ENCODE measurements around the gene VMAC. TPM values are rescaled to one million over a fixed set of nuclear protein-coding genes. Genes with fewer than 3 reads are reported as not detected.

VMAC gene
- total RNA-seq, 1 experiment from 2014 or later = 7.1 TPM

GRCh38 chr19:5896365-5897076, 8.2 kb upstream of the VMAC start:
- Histone ChIP-seq H3K4me1 (replicated peaks; ENCODE audit: insufficient read depth) (no peaks in the 10 kb centered on the region), H3K9me3 (ENCODE audit: insufficient read depth, low read depth) (no peaks in the 10 kb centered on the region), H3K36me3 (ENCODE audit: low read depth) (no peaks in the 10 kb centered on the region), H3K4me2 (no peak overlapping the region), H3F3A (ENCODE audit: insufficient read depth, low read depth) (no peaks in the 10 kb centered on the region; the same call in 1 of the 2 replicates), H3K4me3 (no peak overlapping the region), H2AFZ (no peak overlapping the region), H3K9me2 (ENCODE audit: insufficient read depth) (no peaks in the 10 kb centered on the region), H4K20me1 (ENCODE audit: insufficient read depth) (peaks cover 23% of the 10 kb centered on the region), H3K27me3 (ENCODE audit: insufficient read depth, low read depth) (no peaks in the 10 kb centered on the region), H3K79me2 (ENCODE audit: low read depth) (peaks cover 20% of the 10 kb centered on the region), H3K27ac (no peak overlapping the region)
- POLR2A ChIA-PET (ENCODE audit: unreplicated experiment) = no interaction called here
- no peak for TF ChIP-seq EZH2 (IDR thresholded peaks at IDR 0.05; ENCODE audit: low read depth)
- TF ChIP-seq, protein P1, sequence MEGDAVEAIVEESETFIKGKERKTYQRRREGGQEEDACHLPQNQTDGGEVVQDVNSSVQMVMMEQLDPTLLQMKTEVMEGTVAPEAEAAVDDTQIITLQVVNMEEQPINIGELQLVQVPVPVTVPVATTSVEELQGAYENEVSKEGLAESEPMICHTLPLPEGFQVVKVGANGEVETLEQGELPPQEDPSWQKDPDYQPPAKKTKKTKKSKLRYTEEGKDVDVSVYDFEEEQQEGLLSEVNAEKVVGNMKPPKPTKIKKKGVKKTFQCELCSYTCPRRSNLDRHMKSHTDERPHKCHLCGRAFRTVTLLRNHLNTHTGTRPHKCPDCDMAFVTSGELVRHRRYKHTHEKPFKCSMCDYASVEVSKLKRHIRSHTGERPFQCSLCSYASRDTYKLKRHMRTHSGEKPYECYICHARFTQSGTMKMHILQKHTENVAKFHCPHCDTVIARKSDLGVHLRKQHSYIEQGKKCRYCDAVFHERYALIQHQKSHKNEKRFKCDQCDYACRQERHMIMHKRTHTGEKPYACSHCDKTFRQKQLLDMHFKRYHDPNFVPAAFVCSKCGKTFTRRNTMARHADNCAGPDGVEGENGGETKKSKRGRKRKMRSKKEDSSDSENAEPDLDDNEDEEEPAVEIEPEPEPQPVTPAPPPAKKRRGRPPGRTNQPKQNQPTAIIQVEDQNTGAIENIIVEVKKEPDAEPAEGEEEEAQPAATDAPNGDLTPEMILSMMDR (conservative IDR thresholded peaks at IDR 0.05) = no peak
- CTCF ChIA-PET = no interaction called here
- intact Hi-C loops (cut with micrococcal nuclease; ENCODE audit: unreplicated experiment) = no loop called here
- no peak for DNase-seq
- no TSS peak for BruUV-seq (replicated peaks)

GRCh38 chr19:5897189-5897969, 7.3 kb upstream of the VMAC start:
- H3K79me2 ChIP-seq (ENCODE audit: low read depth) = peaks cover 28% of the 10 kb centered on the region
- ChIA-PET POLR2A (ENCODE audit: unreplicated experiment) (no interaction called here), CTCF (interaction anchor here (0.6 kb wide), 1 partner anchor 95 kb away, joined by 8 read pairs; no protein-coding TSS in a partner anchor)
- intact Hi-C loops (cut with micrococcal nuclease; ENCODE audit: unreplicated experiment) = no loop called here
- H3K27me3 ChIP-seq (ENCODE audit: insufficient read depth, low read depth) = no peaks in the 10 kb centered on the region
- no peak overlapping the region for H3K4me2 ChIP-seq
- peaks cover 23% of the 10 kb centered on the region for H4K20me1 ChIP-seq (ENCODE audit: insufficient read depth)
- peaks cover 4% of the 10 kb centered on the region; the same call in 1 of the 2 replicates for H3K4me1 ChIP-seq (replicated peaks; ENCODE audit: insufficient read depth)
- H3K27ac ChIP-seq = no peak overlapping the region
- no peaks in the 10 kb centered on the region for H3K9me2 ChIP-seq (ENCODE audit: insufficient read depth)
- TF ChIP-seq EZH2 (IDR thresholded peaks at IDR 0.05; ENCODE audit: low read depth) = no peak
- TF ChIP-seq, protein P1 (conservative IDR thresholded peaks at IDR 0.05) = no peak
- no peak for DNase-seq
- H2AFZ ChIP-seq = no peak overlapping the region
- no TSS peak for BruUV-seq (replicated peaks)
- no peaks in the 10 kb centered on the region; the same call in 1 of the 2 replicates for H3F3A ChIP-seq (ENCODE audit: insufficient read depth, low read depth)
- no peaks in the 10 kb centered on the region for H3K9me3 ChIP-seq (ENCODE audit: insufficient read depth, low read depth)
- no peaks in the 10 kb centered on the region for H3K36me3 ChIP-seq (ENCODE audit: low read depth)
- no peak overlapping the region for H3K4me3 ChIP-seq

- no peaks in the 10 kb centered on the region for H3F3A ChIP-seq (ENCODE audit: insufficient read depth, low read depth)
- no peak overlapping the region for H2AFZ ChIP-seq
- ChIA-PET CTCF (no interaction called here), POLR2A (ENCODE audit: unreplicated experiment) (no interaction called here)
- BruUV-seq (replicated peaks) = no TSS peak
- no peaks in the 10 kb centered on the region for H3K27me3 ChIP-seq (ENCODE audit: insufficient read depth, low read depth)
- no peak overlapping the region for H3K4me2 ChIP-seq
- peaks cover 7% of the 10 kb centered on the region; the same call in 1 of the 2 replicates for H3K4me1 ChIP-seq (replicated peaks; ENCODE audit: insufficient read depth)
- no peaks in the 10 kb centered on the region for H3K9me2 ChIP-seq (ENCODE audit: insufficient read depth)
- H3K9me3 ChIP-seq (ENCODE audit: insufficient read depth, low read depth) = no peaks in the 10 kb centered on the region
- DNase-seq = no peak
- intact Hi-C loops (cut with micrococcal nuclease; ENCODE audit: unreplicated experiment) = no loop called here
- no peaks in the 10 kb centered on the region for H3K36me3 ChIP-seq (ENCODE audit: low read depth)
- H4K20me1 ChIP-seq (ENCODE audit: insufficient read depth) = peaks cover 23% of the 10 kb centered on the region
- H3K79me2 ChIP-seq (ENCODE audit: low read depth) = peaks cover 39% of the 10 kb centered on the region
- H3K4me3 ChIP-seq = no peak overlapping the region
- no peak for TF ChIP-seq EZH2 (IDR thresholded peaks at IDR 0.05; ENCODE audit: low read depth)
- TF ChIP-seq, protein P1 (conservative IDR thresholded peaks at IDR 0.05) = no peak
- no peak overlapping the region for H3K27ac ChIP-seq
Observed at GRCh38 chr19:5899728-5900526, 4.7 kb upstream of the VMAC start.
